ENCODE results near the gene APLP1.
"Not testable (repeated sequence)": the region's sequence is repeated elsewhere in the genome, so short reads cannot be mapped to it uniquely, and the experiment has no call there.

Gene APLP1

GRCh38 chr19:35868172-35868822 is at the start of gene APLP1:
TSS of gene APLP1 (plus strand) at chr19:35868574. CDS start at chr19:35868637, 63 bp downstream.
- no peak for DNase-seq

GRCh38 chr19:35822579-35822978 is 45.8 kb upstream of the APLP1 start:
- DNase-seq, result no peak

GRCh38 chr19:35824150-35824549 is 44.2 kb upstream of the APLP1 start:
- no peak for DNase-seq

DNA sequence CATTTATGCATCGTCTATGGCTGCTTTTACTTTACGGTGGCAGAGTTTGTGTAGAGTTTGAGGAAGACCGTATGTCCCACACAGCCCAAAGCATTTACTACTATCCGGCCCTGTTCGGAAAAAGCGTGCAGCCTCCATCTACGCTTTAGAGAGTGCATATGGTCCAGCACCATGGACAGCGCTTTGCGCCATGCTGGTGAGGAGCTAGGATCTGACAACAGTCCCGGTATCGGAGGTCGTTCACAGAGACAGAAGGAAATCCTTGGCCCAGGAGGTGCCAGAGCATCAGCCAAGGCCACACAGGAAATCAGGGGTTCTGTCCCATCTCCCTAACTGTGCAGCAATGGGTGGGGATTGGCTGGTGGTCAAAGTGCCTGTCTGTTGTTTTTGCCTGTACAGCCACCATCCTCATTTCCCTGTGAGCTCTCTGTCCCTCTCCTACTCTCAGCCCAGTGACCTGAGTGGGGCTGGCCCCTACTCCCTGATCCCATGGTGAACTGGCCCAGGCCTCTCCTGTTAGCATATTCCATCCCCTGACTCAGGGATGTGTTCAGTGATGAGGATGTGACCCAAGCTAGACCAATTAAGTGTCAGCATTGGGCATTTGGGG is 39.6 kb upstream of the APLP1 start:
- DNase-seq, result no peak

GRCh38 chr19:35830986-35831385 is 37.4 kb upstream of the APLP1 start:
- no peak for DNase-seq

GRCh38 chr19:35832054-35832453 is 36.3 kb upstream of the APLP1 start:
- DNase-seq, result no peak

DNA sequence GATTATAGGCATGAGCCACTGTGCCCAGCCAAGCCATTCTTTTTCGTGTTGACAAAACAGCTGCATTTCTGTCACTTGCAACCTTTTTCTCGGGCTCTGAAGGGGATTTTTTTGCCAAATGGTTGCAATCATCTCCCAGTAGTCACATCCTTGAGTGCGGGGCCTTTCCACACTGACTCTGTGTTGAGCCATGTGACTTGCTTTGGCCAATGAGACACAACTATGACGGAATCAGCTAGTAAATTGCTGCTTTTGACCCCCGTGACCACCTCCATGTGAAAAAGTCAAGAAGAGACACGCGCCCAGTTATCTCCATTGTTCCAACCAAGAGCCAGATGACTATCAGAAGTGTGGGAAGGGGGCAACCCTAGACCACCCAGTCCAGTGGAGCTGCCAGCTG is 34.4 kb upstream of the APLP1 start:
- DNase-seq, result no peak

DNA sequence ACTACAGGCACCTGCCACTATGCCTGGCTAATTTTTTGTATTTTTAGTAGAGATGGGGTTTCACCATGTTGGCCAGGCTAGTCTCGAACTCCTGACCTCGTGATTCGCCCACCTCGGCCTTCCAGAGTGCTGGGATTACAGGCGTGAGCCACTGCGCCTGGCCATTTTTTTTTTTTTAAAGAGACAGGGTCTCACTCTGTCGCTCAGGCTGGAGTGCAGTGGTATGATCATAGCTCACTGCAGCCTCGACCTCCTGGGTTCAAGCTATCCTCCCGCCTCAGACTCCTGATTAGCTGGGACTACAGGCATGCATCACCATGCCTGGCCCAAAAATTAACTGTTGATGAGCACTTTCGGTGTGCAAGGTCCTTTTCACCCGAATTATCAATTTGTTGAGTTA is 32.3 kb upstream of the APLP1 start:
- DNase-seq, result not testable (repeated sequence)

- no peak for DNase-seq
These were observed 26.3 kb upstream of the APLP1 start for GRCh38 chr19:35841961-35842595.

GRCh38 chr19:35842666-35843272 is 25.6 kb upstream of the APLP1 start:
- DNase-seq, result no peak

GRCh38 chr19:35843676-35844481 is 24.5 kb upstream of the APLP1 start:
- DNase-seq, result no peak

DNA sequence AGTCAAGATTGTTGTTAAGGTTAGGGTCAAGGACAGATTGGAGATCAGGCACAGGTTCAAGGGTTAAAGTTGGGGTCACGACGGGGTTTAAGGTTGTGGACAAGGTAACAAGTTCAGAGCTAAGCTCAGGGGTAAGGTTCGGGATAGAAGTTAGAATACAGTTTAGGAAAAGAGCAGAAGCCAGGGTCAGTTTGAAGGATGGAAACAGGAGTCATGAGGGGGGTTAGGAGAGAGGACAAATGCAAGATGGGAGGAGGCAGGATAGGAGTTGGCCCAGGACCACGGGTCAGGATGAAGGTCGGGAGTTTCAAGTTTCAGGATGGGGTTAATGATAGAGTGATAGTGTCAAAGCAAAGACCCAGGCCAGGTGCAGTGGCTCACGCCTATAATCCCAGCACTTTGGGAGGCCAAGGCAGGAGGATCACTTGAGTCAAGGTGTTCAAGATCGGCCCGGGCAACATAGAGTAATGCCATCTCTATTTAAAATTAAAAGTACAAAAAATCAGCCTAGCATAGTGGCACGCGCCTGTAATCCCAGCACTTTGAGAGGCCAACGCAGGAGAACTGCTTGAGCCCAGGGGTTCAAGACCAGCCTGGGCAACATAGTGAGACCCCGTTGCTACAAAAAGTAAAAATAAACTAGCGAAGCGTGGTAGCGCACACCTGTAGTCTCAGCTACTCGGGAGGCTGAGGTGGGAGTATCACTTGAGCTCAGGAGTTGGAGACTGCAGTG is 23.7 kb upstream of the APLP1 start:
- DNase-seq, result no peak

GRCh38 chr19:35845215-35846037 is 22.9 kb upstream of the APLP1 start:
- no peak for DNase-seq

- no peak for DNase-seq
These were observed 22.2 kb upstream of the APLP1 start for GRCh38 chr19:35846038-35846668.

- DNase-seq, result no peak
These were observed 20.5 kb upstream of the APLP1 start for GRCh38 chr19:35847911-35848310.

GRCh38 chr19:35848486-35848885 is 19.9 kb upstream of the APLP1 start:
- DNase-seq, result no peak

GRCh38 chr19:35848919-35849505 is 19.4 kb upstream of the APLP1 start:
- DNase-seq, result no peak

GRCh38 chr19:35851213-35852028 is 17.0 kb upstream of the APLP1 start:
- DNase-seq, result no peak

DNA sequence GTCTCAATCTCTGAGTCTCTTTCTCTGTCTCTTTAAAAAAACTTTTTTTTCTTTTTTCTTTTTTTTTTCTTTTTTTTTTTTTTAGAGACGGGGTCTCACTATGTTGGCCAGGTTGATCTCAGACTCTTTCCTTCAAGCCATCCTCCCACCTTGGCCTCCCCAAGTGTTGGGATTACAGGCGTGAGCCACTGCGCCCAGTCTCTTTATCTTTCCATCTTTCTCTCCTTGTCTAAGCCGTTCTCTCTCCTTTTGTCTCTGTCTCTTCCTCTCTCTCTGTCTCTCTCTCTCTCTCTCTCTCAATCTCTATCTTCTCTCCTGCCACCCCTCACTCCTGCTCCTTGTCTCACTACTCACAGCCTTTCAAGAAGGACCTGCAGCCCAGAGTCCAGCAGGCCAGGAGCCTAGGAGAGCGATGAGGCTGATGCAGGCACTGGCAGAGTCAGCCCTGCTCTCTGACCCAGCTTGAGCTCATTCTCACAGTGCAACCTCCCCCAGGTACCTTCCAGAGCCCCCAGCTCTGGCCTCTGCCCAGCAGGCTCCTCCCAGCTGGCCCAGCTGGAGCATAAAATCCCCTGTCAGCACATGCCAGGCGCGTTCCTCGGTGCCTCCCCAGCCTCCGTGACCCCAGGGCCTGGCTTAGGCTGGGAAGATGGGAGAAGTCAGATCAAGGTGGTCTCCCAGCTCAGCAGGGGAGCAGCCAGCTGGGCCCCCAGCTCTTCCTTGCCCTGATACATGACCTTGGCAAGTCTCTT is 16.2 kb upstream of the APLP1 start, which contains the start of gene NPHS1:
NPHS1 (minus strand) TSS at position 476 of the 752 bp plus-strand sequence. CDS start 667 bp downstream, outside the sequence.
- DNase-seq, result no peak

Data from NCI-H524 treated with DMSO at 0.1 percent for 48 hours (cell line).